ACC112 (cell line): ENCODE measurements around the gene GDF2.

Source experiments
- H2AFZ ChIP-seq: fragments of 200-600 bp; sonication (generic); one replicate; pipeline ENCODE4 v1.6.0; 2017; ENCODE audit warnings: antibody characterized with exemption, low read length; ENCODE audit not compliant: unreplicated experiment
- H3K27ac ChIP-seq: fragments of 200-600 bp; sonication (generic); 2 replicates; pipeline ENCODE4 v1.5.1; 2014; ENCODE audit warnings: low read depth, mild to moderate bottlenecking, antibody characterized with exemption, low read length, moderate library complexity
- H3K27me3 ChIP-seq: fragments of 200-600 bp; sonication (generic); 2 replicates; pipeline ENCODE4 v1.6.1; 2014; ENCODE audit warnings: mild to moderate bottlenecking, antibody characterized with exemption, low read length, moderate library complexity, mixed read lengths; ENCODE audit not compliant: insufficient read depth
- H3K36me3 ChIP-seq: fragments of 200-600 bp; sonication (generic); 2 replicates; pipeline ENCODE4 v1.6.1; 2016; ENCODE audit warnings: mild to moderate bottlenecking, antibody characterized with exemption, low read length, moderate library complexity, mixed read lengths; ENCODE audit not compliant: insufficient read depth
- H3K4me1 ChIP-seq: fragments of 200-600 bp; sonication (generic); one replicate; pipeline ENCODE4 v1.6.1; 2016; ENCODE audit warnings: low read length, mixed read lengths; ENCODE audit not compliant: insufficient read depth, unreplicated experiment, control insufficient read depth
- H3K4me3 ChIP-seq: fragments of 200-600 bp; sonication (generic); 2 replicates; pipeline ENCODE4 v1.5.1; 2014; ENCODE audit warnings: mild to moderate bottlenecking, low read depth, low read length
- H3K79me2 ChIP-seq: fragments of 200-600 bp; sonication (generic); one replicate; pipeline ENCODE4 v1.6.0; 2016; ENCODE audit warnings: low read length; ENCODE audit not compliant: control insufficient read depth, unreplicated experiment, insufficient read depth

The GDF2 gene

GRCh38 chr10:47347303-47347675 is 25.0 kb downstream of the GDF2 start:
- H3K36me3 ChIP-seq = no peaks in the 10 kb centered on the region
- H3K4me3 ChIP-seq = no peak overlapping the region
- no peak overlapping the region for H2AFZ ChIP-seq
- H3K27ac ChIP-seq = no peak overlapping the region
- no peaks in the 10 kb centered on the region for H3K79me2 ChIP-seq
- H3K4me1 ChIP-seq = no peaks in the 10 kb centered on the region
- H3K27me3 ChIP-seq = peaks cover 36% of the 10 kb centered on the region

- no peaks in the 10 kb centered on the region for H3K4me1 ChIP-seq
- no peak within 1 kb of the TSS for H3K27ac ChIP-seq
- no peaks in the 10 kb centered on the region for H3K36me3 ChIP-seq
- H3K27me3 ChIP-seq = peaks cover 28% of the 10 kb centered on the region
- H2AFZ ChIP-seq = no peak within 1 kb of the TSS
- no peaks in the 10 kb centered on the region for H3K79me2 ChIP-seq
- H3K4me3 ChIP-seq = no peak within 1 kb of the TSS
These were observed 25.9 kb downstream of the GDF2 start, which contains the start of gene RBP3 for GRCh38 chr10:47348138-47348651. Gene RBP3, plus strand, starts transcription at chr10:47348363. Its CDS starts 122 bp downstream, at chr10:47348485.

- Histone ChIP-seq H3K4me3 (no peak overlapping the region), H3K27ac (no peak overlapping the region), H3K4me1 (no peaks in the 10 kb centered on the region), H3K36me3 (no peaks in the 10 kb centered on the region), H2AFZ (no peak overlapping the region), H3K27me3 (peaks cover 23% of the 10 kb centered on the region), H3K79me2 (no peaks in the 10 kb centered on the region)
These were observed 26.6 kb downstream of the GDF2 start for GRCh38 chr10:47348661-47349470.

GRCh38 chr10:47349516-47349915 is 27.3 kb downstream of the GDF2 start:
- Histone ChIP-seq H3K36me3 (no peaks in the 10 kb centered on the region), H2AFZ (no peak overlapping the region), H3K4me3 (no peak overlapping the region), H3K79me2 (no peaks in the 10 kb centered on the region), H3K27me3 (peaks cover 21% of the 10 kb centered on the region), H3K27ac (no peak overlapping the region), H3K4me1 (no peaks in the 10 kb centered on the region)

- no peak overlapping the region for H3K27ac ChIP-seq
- no peak overlapping the region for H2AFZ ChIP-seq
- no peak overlapping the region for H3K4me3 ChIP-seq
- H3K79me2 ChIP-seq = no peaks in the 10 kb centered on the region
- no peaks in the 10 kb centered on the region for H3K36me3 ChIP-seq
- no peaks in the 10 kb centered on the region for H3K4me1 ChIP-seq
- peaks cover 18% of the 10 kb centered on the region for H3K27me3 ChIP-seq
These were observed 27.7 kb downstream of the GDF2 start for GRCh38 chr10:47349941-47350371.

GRCh38 chr10:47350671-47351640 is 28.7 kb downstream of the GDF2 start:
- H3K79me2 ChIP-seq = no peaks in the 10 kb centered on the region
- H2AFZ ChIP-seq = no peak overlapping the region
- H3K27ac ChIP-seq = no peak overlapping the region
- no peak overlapping the region for H3K4me3 ChIP-seq
- H3K27me3 ChIP-seq = peaks cover 8% of the 10 kb centered on the region; the same call in 1 of the 2 replicates
- no peaks in the 10 kb centered on the region for H3K4me1 ChIP-seq
- no peaks in the 10 kb centered on the region for H3K36me3 ChIP-seq

GRCh38 chr10:47351899-47352815 is 29.9 kb downstream of the GDF2 start:
- Histone ChIP-seq H3K4me1 (no peaks in the 10 kb centered on the region), H3K79me2 (no peaks in the 10 kb centered on the region), H3K36me3 (no peaks in the 10 kb centered on the region), H3K27me3 (0 out of 2 replicates have a peak, but pooled peaks cover 2% of the 10 kb centered on the region), H3K4me3 (no peak overlapping the region), H2AFZ (no peak overlapping the region), H3K27ac (no peak overlapping the region)

- no peaks in the 10 kb centered on the region for H3K79me2 ChIP-seq
- 0 out of 2 replicates have a peak, but pooled peaks cover 2% of the 10 kb centered on the region for H3K27me3 ChIP-seq
- no peak overlapping the region for H2AFZ ChIP-seq
- H3K36me3 ChIP-seq = no peaks in the 10 kb centered on the region
- H3K27ac ChIP-seq = no peak overlapping the region
- H3K4me3 ChIP-seq = no peak overlapping the region
- H3K4me1 ChIP-seq = no peaks in the 10 kb centered on the region
These were observed 31.1 kb downstream of the GDF2 start for GRCh38 chr10:47353351-47353750.

GRCh38 chr10:47354165-47354564 is 31.9 kb downstream of the GDF2 start:
- H3K4me1 ChIP-seq = no peaks in the 10 kb centered on the region
- no peaks in the 10 kb centered on the region for H3K36me3 ChIP-seq
- no peak overlapping the region for H3K4me3 ChIP-seq
- H2AFZ ChIP-seq = no peak overlapping the region
- no peaks in the 10 kb centered on the region for H3K79me2 ChIP-seq
- 0 out of 2 replicates have a peak, but pooled peaks cover 2% of the 10 kb centered on the region for H3K27me3 ChIP-seq
- H3K27ac ChIP-seq = no peak overlapping the region

- H3K27ac ChIP-seq = no peak overlapping the region
- H2AFZ ChIP-seq = no peak overlapping the region
- 0 out of 2 replicates have a peak, but pooled peaks cover 2% of the 10 kb centered on the region for H3K27me3 ChIP-seq
- no peaks in the 10 kb centered on the region for H3K79me2 ChIP-seq
- no peak overlapping the region for H3K4me3 ChIP-seq
- H3K36me3 ChIP-seq = no peaks in the 10 kb centered on the region
- no peaks in the 10 kb centered on the region for H3K4me1 ChIP-seq
These were observed 32.6 kb downstream of the GDF2 start for GRCh38 chr10:47354900-47355299.
